Thyroid gland (tissue), 4 donors: ENCODE measurements around the gene SMIM32.

Experiments used
- POLR2A ChIP-seq, 2 donors: fragments of 450-650 bp; IDR thresholded peaks; one replicate each; pipeline ENCODE4 v1.6.1; 2017; ENCODE audit warnings: antibody characterized with exemption in 2 of 2, mild to moderate bottlenecking in 2 of 2, moderate library complexity in 1 of 2
- TF ChIP-seq, protein P1 (sequence below), 6 experiments: fragments of 200-600 bp in 3 of 6; fragments of 450-650 bp in 3 of 6; sonication (generic) in 3 of 6; IDR thresholded peaks; one replicate each; pipeline ENCODE4 v1.5.1; 2016 to 2019; ENCODE audit warnings: antibody characterized with exemption in 6 of 6, mild to moderate bottlenecking in 2 of 6, inconsistent platforms in 1 of 6, moderate library complexity in 1 of 6

GRCh38 chr5:136194576-136194975, 1.6 kb upstream of the SMIM32 start:
- TF ChIP-seq, protein P1, sequence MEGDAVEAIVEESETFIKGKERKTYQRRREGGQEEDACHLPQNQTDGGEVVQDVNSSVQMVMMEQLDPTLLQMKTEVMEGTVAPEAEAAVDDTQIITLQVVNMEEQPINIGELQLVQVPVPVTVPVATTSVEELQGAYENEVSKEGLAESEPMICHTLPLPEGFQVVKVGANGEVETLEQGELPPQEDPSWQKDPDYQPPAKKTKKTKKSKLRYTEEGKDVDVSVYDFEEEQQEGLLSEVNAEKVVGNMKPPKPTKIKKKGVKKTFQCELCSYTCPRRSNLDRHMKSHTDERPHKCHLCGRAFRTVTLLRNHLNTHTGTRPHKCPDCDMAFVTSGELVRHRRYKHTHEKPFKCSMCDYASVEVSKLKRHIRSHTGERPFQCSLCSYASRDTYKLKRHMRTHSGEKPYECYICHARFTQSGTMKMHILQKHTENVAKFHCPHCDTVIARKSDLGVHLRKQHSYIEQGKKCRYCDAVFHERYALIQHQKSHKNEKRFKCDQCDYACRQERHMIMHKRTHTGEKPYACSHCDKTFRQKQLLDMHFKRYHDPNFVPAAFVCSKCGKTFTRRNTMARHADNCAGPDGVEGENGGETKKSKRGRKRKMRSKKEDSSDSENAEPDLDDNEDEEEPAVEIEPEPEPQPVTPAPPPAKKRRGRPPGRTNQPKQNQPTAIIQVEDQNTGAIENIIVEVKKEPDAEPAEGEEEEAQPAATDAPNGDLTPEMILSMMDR (IDR thresholded peaks at IDR 0.05), result no peak
- TF ChIP-seq POLR2A (IDR thresholded peaks at IDR 0.05), result no peak
